GM12873 (cell line): ENCODE results near the gene MND1.

Experiments
- CTCF ChIP-seq: IDR thresholded peaks from 2 replicates; pipeline ENCODE4 v1.5.1; 2012; ENCODE audit warnings: low read depth, mild to moderate bottlenecking, moderate library complexity, low read length, control low read depth; ENCODE audit not compliant: insufficient read depth; ENCODE audit errors: missing control alignments

MND1 gene

DNA sequence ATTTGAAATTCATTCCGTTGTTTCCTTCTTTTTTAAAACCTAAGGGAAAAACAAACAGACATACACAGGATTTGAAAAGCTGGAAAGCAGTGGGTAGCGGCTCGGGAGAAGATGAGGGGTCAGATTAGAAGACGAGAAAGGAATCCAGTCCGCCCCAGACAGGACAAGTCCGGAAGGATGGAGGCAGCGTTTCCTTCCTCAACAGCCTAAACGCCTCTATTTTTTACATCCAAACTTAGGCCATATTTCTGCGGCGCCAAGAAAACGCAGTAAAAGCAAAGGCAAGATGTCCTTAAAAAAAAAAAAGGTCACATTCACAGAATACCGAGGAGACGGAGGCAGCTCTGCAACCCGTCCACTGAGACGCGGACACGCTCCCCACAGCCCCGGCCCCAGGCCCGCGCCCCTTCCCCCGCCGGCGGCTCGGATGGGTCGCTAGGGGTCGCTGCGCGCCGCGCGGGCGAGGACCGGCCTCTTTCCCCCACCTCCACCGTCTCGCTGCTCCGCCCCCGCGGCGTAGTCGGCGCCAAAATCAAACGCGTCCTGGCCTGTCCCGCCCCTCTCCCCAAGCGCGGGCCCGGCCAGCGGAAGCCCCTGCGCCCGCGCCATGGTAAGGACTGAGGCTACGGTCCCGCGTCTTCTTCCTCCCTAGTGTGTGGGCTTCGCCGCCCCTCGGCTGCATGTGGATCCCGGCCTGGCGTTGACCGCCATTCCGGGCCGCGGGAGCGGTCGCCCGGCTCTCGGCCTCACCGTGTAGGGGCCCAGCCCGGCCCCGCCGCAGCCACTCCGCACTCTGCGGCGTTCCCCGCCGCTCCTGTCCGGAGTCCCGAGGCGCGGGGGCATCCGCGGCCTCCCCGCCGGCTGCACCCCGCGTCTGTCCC, at the start of gene MND1:
Gene MND1 (plus strand): TSS at position 558 of the 881 bp plus-strand sequence. CDS start 50 bp downstream, at position 608.
- TF ChIP-seq CTCF, result peak; percentile 86

DNA sequence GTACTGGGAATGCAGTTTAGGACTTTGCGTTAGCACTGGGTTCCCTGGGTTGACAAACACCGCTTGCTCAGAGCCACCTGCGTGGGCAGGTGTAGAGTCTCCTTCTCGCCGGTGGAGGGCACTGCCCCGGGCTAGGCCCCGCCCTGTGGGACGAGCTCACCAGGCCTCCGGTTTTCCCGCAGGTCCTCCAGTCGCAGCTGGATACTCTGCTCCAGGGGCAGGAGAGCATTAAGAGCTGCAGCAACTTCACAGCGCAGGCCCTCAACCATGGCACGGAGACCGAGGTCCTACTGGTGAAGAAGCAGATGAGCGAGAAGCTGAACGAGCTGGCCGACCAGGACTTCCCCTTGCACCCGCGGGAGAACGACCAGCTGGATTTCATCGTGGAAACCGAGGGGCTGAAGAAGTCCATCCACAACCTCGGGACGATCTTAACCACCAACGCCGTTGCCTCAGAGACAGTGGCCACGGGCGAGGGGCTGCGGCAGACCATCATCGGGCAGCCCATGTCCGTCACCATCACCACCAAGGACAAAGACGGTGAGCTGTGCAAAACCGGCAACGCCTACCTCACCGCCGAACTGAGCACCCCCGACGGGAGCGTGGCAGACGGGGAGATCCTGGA, 49.2 kb upstream of the MND1 start:
- TF ChIP-seq CTCF, result no peak

DNA sequence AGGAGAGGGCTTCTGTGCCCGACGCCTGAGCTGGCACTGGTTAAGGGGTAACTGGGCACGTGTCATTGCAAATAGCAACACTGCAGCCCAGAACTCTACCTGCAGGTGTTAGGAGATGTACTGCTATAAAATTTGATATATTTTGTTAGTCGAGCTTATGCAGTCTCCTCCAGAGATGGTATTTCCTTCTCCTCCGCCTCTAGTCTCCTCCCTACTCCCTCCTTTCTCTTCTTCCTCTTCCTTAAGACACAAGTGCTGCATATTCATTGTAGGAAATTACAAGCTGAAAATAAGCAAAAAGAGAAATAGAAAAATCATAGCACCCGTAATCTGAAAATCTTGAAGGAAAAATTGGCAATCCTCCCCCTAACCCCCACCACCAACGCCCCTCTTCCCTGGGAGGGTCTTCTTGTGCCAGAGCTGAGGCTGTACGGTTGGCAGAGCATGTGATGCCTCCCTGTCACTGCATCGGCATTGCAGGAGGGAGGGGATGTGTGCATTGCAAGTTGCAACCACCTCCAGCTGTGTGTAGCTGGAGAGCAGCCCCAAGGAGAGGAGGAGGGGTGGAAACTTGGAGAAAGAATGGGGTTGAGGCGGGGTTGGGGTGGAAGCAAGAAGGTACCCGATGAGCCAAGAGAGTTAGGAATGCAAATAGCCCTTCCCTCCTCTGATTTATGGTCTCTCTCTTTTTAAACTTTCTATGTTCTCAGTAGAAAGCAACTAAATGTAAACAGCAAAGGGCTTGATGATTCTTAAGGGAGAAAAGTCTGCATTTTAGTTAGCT, 48.3 kb upstream of the MND1 start:
- no peak for TF ChIP-seq CTCF

GRCh38 chr4:153297116-153297515, 47.4 kb upstream of the MND1 start:
- no peak for TF ChIP-seq CTCF

GRCh38 chr4:153310793-153311192, 33.7 kb upstream of the MND1 start:
- no peak for TF ChIP-seq CTCF

DNA sequence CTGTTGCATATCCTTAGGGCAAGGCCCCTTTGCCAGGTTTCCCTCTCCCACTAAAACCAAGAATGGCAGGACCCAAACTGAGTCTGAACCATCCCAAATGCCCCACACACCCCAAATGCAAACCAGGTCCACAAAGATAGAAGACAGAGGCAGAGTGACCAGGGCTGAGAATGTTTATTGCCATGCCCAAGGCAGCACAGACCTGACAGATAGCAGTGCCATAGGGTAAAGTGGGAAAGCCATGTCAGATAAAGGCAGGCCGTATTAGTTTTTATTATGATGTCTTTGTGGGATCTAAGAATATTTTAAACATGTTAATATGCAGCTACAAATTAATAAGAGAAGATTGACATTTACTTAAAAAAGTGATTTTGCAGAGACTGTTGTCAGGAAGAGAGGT, 29.6 kb upstream of the MND1 start:
- TF ChIP-seq CTCF, result no peak
